Testis (tissue), 2 donors: ENCODE results near the gene FPR1.

Experiments used
- CTCF ChIP-seq, 3 experiments: fragments of 450-650 bp in 2 of 3; fragments of 200-600 bp in 1 of 3; sonication (generic) in 1 of 3; IDR thresholded peaks; one replicate each; pipeline ENCODE4 v1.5.1; 2016 to 2019; ENCODE audit warnings: antibody characterized with exemption in 3 of 3, mild to moderate bottlenecking in 2 of 3, moderate library complexity in 1 of 3
- POLR2A ChIP-seq: fragments of 450-650 bp; IDR thresholded peaks from one replicate; pipeline ENCODE4 v1.6.1; 2017; ENCODE audit warnings: antibody characterized with exemption, mild to moderate bottlenecking, moderate library complexity

- TF ChIP-seq POLR2A (no peak), CTCF (IDR thresholded peaks at IDR 0.05) (no peak)
Measured at GRCh38 chr19:51792932-51793331, 41.3 kb upstream of the FPR1 start.
